ENCODE data around the gene RNF43. TPM values are rescaled to one million over a fixed set of nuclear protein-coding genes. Genes with fewer than 3 reads are reported as not detected.

The RNF43 gene
- total and polyA plus RNA-seq, 2 of the 13 experiments (the other 11 are each of a cell fraction or from before 2014, with no cell fraction given) = 31.0 to 53.4 TPM

- TF ChIP-seq ZNF335 (CRISPR knock-in tag; IDR thresholded peaks at IDR 0.05) = peak; percentile 90
- TF ChIP-seq IRF2 (CRISPR knock-in tag; IDR thresholded peaks at IDR 0.05) = peak; percentile 98
- peak; percentile 69; the same call in 1 of the 2 replicates for TF ChIP-seq ZNF777 (CRISPR knock-in tag; IDR thresholded peaks at IDR 0.05)
- peak; percentile 100 for TF ChIP-seq SALL2 (CRISPR knock-in tag; IDR thresholded peaks at IDR 0.05)
- TF ChIP-seq ZNF235 (CRISPR knock-in tag; IDR thresholded peaks at IDR 0.05; ENCODE audit: borderline replicate concordance) = peak; percentile 59; the same call in 1 of the 2 replicates
- peak; percentile 91 for TF ChIP-seq NR2C2 (CRISPR knock-in tag; IDR thresholded peaks at IDR 0.05; ENCODE audit: borderline replicate concordance)
- no peak for TF ChIP-seq CC2D1A (CRISPR knock-in tag; IDR thresholded peaks at IDR 0.05)
- no peak for TF ChIP-seq ZNF83 (CRISPR knock-in tag; IDR thresholded peaks at IDR 0.05; ENCODE audit: borderline replicate concordance)
- TF ChIP-seq AHDC1 (CRISPR knock-in tag; IDR thresholded peaks at IDR 0.05; ENCODE audit: borderline replicate concordance) = peak; percentile 100
- peak; percentile 95 for TF ChIP-seq ZMAT3 (CRISPR knock-in tag; conservative IDR thresholded peaks at IDR 0.05)
- TF ChIP-seq SUZ12 (IDR thresholded peaks at IDR 0.05; ENCODE audit: low read depth, low read length) = no peak
- TF ChIP-seq PCBP1 (IDR thresholded peaks at IDR 0.05; ENCODE audit: borderline replicate concordance, low read depth, low read length) = no peak
- TF ChIP-seq NFIB (CRISPR knock-in tag; IDR thresholded peaks at IDR 0.05; ENCODE audit: borderline replicate concordance) = peak; percentile 100
- no peak for TF ChIP-seq ZNF296 (CRISPR knock-in tag; conservative IDR thresholded peaks at IDR 0.05)
- no peak for TF ChIP-seq HNRNPK (IDR thresholded peaks at IDR 0.05; ENCODE audit: low read depth, low read length, poor library complexity, severe bottlenecking)
- TF ChIP-seq, protein P1, sequence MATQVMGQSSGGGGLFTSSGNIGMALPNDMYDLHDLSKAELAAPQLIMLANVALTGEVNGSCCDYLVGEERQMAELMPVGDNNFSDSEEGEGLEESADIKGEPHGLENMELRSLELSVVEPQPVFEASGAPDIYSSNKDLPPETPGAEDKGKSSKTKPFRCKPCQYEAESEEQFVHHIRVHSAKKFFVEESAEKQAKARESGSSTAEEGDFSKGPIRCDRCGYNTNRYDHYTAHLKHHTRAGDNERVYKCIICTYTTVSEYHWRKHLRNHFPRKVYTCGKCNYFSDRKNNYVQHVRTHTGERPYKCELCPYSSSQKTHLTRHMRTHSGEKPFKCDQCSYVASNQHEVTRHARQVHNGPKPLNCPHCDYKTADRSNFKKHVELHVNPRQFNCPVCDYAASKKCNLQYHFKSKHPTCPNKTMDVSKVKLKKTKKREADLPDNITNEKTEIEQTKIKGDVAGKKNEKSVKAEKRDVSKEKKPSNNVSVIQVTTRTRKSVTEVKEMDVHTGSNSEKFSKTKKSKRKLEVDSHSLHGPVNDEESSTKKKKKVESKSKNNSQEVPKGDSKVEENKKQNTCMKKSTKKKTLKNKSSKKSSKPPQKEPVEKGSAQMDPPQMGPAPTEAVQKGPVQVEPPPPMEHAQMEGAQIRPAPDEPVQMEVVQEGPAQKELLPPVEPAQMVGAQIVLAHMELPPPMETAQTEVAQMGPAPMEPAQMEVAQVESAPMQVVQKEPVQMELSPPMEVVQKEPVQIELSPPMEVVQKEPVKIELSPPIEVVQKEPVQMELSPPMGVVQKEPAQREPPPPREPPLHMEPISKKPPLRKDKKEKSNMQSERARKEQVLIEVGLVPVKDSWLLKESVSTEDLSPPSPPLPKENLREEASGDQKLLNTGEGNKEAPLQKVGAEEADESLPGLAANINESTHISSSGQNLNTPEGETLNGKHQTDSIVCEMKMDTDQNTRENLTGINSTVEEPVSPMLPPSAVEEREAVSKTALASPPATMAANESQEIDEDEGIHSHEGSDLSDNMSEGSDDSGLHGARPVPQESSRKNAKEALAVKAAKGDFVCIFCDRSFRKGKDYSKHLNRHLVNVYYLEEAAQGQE (IDR thresholded peaks at IDR 0.05; ENCODE audit: borderline replicate concordance in 1 of 2, low read depth in 1 of 2, low read length in 2 of 2) = peak in 1 of 2 experiments; percentile 44; a peak in 2 of 4 replicates
- peak; percentile 57; the same call in 1 of the 2 replicates for TF ChIP-seq ZNF274 (CRISPR knock-in tag; IDR thresholded peaks at IDR 0.05)
- TF ChIP-seq ADNP (CRISPR knock-in tag; IDR thresholded peaks at IDR 0.05) = no peak
- peak; percentile 51; the same call in 1 of the 2 replicates for TF ChIP-seq ARID2 (CRISPR knock-in tag; IDR thresholded peaks at IDR 0.05; ENCODE audit: borderline replicate concordance)
- TF ChIP-seq TFAP4 (IDR thresholded peaks at IDR 0.05; ENCODE audit: borderline replicate concordance, low read depth) = peak; percentile 89
These were observed 25.9 kb downstream of the RNF43 start (continued) for GRCh38 chr17:58391302-58391984.
